ENCODE measurements around the gene TGFBR1. TPM values are rescaled to one million over a fixed set of nuclear protein-coding genes. Genes with fewer than 3 reads are reported as not detected.

TGFBR1 gene
- total RNA-seq, 4 donors from 2014 or later, result 17.6 to 24.1 (median 22.8) TPM

GRCh38 chr9:99178912-99179872 lies 74.3 kb downstream of the TGFBR1 start:
- no peaks in the 10 kb centered on the region for H3K27me3 ChIP-seq
- intact Hi-C loops (cut with DNase I; ENCODE audit: low total_unique reads) (loop anchor here (2.0 kb wide), 1 partner anchor 38 kb away; no protein-coding TSS in a partner anchor), in situ Hi-C loops (cut with MboI; ENCODE audit: low pct_ligation_motif_present in 1 of 4, low pct_unique_long_range_greater_than_20kb in 1 of 4, low sequenced_read_pairs in 3 of 4) (loop anchor here in 1 of 4 donors (25.0 kb wide), 1 partner anchor 833 kb away; no protein-coding TSS in a partner anchor)
- no peak overlapping the region for H3K27ac ChIP-seq
- no peak for DNase-seq
- TF ChIP-seq POLR2AphosphoS5 (IDR thresholded peaks at IDR 0.05) (no peak), CTCF (IDR thresholded peaks at IDR 0.05) (no peak), POLR2A (IDR thresholded peaks at IDR 0.05) (no peak), EP300 (IDR thresholded peaks at IDR 0.05; ENCODE audit: low read depth) (no peak)
- no peaks in the 10 kb centered on the region for H3K36me3 ChIP-seq
- no peak overlapping the region for H3K4me3 ChIP-seq
- H3K9me3 ChIP-seq, result no peaks in the 10 kb centered on the region
- H3K4me1 ChIP-seq, result peaks cover 0 to 4% (median 2%) of the 10 kb centered on the region in 4 donors
- WGBS, 2 donors (ENCODE audit: low coverage in 1 of 2), result 94 to 96% methylated on average over 9 to 17 of the region's 17 CpGs

- intact Hi-C loops (cut with DNase I; ENCODE audit: low total_unique reads) (no loop called here), in situ Hi-C loops (cut with MboI; ENCODE audit: low pct_ligation_motif_present in 1 of 4, low pct_unique_long_range_greater_than_20kb in 1 of 4, low sequenced_read_pairs in 3 of 4) (loop anchor here in 1 of 4 donors (25.0 kb wide), 1 partner anchor 832 kb away; no protein-coding TSS in a partner anchor)
- Histone ChIP-seq H3K27ac (no peak overlapping the region), H3K27me3 (no peaks in the 10 kb centered on the region), H3K9me3 (no peaks in the 10 kb centered on the region), H3K4me3 (no peak overlapping the region), H3K4me1 (peaks cover 4 to 10% (median 5%) of the 10 kb centered on the region in 4 donors), H3K36me3 (no peaks in the 10 kb centered on the region)
- no peak for TF ChIP-seq POLR2AphosphoS5 (IDR thresholded peaks at IDR 0.05)
- no peak for TF ChIP-seq POLR2A (IDR thresholded peaks at IDR 0.05)
- TF ChIP-seq CTCF (IDR thresholded peaks at IDR 0.05), result no peak
- no peak for TF ChIP-seq EP300 (IDR thresholded peaks at IDR 0.05; ENCODE audit: low read depth)
- WGBS, 2 donors (ENCODE audit: low coverage in 1 of 2), result 89 to 95% methylated on average over 1 of the region's 1 CpG
- DNase-seq, result no peak
Observed at GRCh38 chr9:99180199-99180598, 75.3 kb downstream of the TGFBR1 start.

GRCh38 chr9:99180662-99181061 lies 75.7 kb downstream of the TGFBR1 start:
- in situ Hi-C loops (cut with MboI; ENCODE audit: low pct_ligation_motif_present in 1 of 4, low pct_unique_long_range_greater_than_20kb in 1 of 4, low sequenced_read_pairs in 3 of 4), result loop anchor here in 1 of 4 donors (25.0 kb wide), 1 partner anchor 832 kb away; no protein-coding TSS in a partner anchor
- Histone ChIP-seq H3K4me1 (peaks cover 4 to 10% (median 5%) of the 10 kb centered on the region in 4 donors), H3K9me3 (no peaks in the 10 kb centered on the region), H3K36me3 (no peaks in the 10 kb centered on the region), H3K27me3 (no peaks in the 10 kb centered on the region), H3K27ac (no peak overlapping the region), H3K4me3 (no peak overlapping the region)
- intact Hi-C loops (cut with DNase I; ENCODE audit: low total_unique reads), result no loop called here
- no peak for DNase-seq
- no peak for TF ChIP-seq POLR2AphosphoS5 (IDR thresholded peaks at IDR 0.05)
- no peak for TF ChIP-seq POLR2A (IDR thresholded peaks at IDR 0.05)
- no peak for TF ChIP-seq CTCF (IDR thresholded peaks at IDR 0.05)
- no peak for TF ChIP-seq EP300 (IDR thresholded peaks at IDR 0.05; ENCODE audit: low read depth)
- WGBS, 2 donors (ENCODE audit: low coverage in 1 of 2), result 84 to 85% methylated on average over 6 to 9 of the region's 9 CpGs

- intact Hi-C loops (cut with DNase I; ENCODE audit: low total_unique reads), result no loop called here
- H3K27ac ChIP-seq, result no peak overlapping the region
Observed at GRCh38 chr9:99181206-99181605, 76.3 kb downstream of the TGFBR1 start.

More at GRCh38 chr9:99181206-99181605, 76.3 kb downstream of the TGFBR1 start:
- no peak for DNase-seq
- TF ChIP-seq EP300 (IDR thresholded peaks at IDR 0.05; ENCODE audit: low read depth) (no peak), CTCF (IDR thresholded peaks at IDR 0.05) (no peak), POLR2AphosphoS5 (IDR thresholded peaks at IDR 0.05) (no peak), POLR2A (IDR thresholded peaks at IDR 0.05) (no peak)
- Histone ChIP-seq H3K9me3 (no peaks in the 10 kb centered on the region), H3K27me3 (no peaks in the 10 kb centered on the region), H3K4me3 (no peak overlapping the region), H3K4me1 (peaks cover 4 to 10% (median 5%) of the 10 kb centered on the region in 4 donors), H3K36me3 (no peaks in the 10 kb centered on the region)
- in situ Hi-C loops (cut with MboI; ENCODE audit: low pct_ligation_motif_present in 1 of 4, low pct_unique_long_range_greater_than_20kb in 1 of 4, low sequenced_read_pairs in 3 of 4), result loop anchor here in 1 of 4 donors (25.0 kb wide), 1 partner anchor 831 kb away; no protein-coding TSS in a partner anchor
- WGBS, 2 donors (ENCODE audit: low coverage in 1 of 2), result 78 to 100% methylated on average over 1 to 2 of the region's 2 CpGs
